ENCODE results near the gene ASZ1.

The ASZ1 gene

DNA sequence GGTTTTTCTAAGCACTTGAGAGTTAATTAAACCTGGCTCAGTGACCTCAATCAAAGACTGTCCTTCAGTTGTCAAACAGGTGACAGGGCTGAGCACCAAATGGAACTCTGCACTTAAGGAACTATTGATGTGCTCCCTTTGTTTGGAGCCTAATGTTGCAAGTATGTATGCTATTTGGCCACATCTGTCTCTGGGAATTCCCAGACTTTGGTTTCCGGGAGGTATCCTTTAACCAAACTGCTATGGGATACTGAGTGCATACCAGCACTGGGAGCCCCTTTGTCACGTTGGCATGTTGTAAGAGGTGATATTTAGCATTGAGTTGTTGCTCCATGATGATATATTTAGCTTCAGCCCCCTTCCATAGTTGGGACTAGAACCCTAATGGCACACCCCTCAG, 25.2 kb downstream of the ASZ1 start:
- no peak for DNase-seq (ENCODE audit: extremely low read depth in 1 of 2, low read depth in 1 of 2)

DNA sequence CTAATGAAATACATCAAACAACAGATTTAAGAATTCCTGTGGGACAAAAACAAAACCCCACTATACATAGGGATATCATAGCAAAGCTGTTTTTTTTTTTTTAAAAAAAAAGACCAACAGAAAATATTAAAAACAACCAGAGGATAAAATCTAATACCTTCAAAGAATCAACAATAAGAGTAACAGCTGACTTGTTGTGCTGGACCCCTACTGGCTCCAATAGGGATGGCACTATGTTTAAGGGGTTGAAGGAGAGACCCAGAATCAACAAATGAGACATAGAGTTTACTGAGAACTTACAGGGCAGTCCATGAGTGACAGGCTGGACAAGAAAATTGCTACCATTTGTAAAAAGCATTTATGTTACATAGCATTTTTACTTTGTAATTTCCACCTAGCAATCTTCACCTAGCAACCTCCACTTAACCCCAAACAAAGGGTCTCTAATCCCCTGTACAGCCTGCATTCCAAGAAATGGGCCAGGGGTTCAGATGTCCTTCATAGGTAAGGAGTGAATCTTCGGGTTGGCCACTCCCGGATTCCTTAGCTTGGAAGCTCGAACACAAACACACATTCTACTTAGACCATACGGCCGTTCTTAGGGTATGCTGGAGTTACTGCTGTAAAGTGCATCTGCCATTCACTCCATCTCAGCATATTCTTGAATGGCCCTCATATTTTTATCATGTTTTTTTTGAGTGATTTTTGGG, 25.8 kb downstream of the ASZ1 start:
- DNase-seq (ENCODE audit: extremely low read depth in 1 of 2, low read depth in 1 of 2): no peak

DNA sequence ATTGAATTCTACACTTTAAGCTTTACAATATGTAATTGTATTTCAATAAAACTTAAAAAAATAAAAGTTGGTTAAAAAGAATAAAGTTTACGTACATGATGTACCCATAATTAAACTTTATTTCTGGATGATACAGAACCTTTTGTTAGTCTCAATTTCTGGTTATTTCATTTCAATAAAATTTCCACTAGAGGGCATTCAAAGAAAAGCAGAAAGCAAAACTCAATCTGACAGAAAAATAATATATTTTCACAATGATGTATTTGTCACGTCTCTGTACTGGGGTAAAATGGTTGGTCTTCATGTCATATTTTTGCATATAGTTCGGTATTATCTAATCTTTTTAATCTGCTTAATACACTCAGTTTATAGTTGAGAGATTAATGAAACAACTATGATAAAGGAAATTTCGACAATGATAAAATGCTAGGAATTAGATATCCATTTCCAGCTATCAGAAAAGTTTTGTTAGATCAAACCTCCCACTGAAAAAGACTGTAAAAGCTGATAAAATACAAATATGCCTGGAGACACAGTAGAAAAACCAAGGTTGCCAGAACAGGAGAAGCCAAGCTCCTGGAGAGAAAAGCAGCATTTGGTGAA, 27.4 kb downstream of the ASZ1 start:
- DNase-seq (ENCODE audit: extremely low read depth in 1 of 2, low read depth in 1 of 2): no peak

DNA sequence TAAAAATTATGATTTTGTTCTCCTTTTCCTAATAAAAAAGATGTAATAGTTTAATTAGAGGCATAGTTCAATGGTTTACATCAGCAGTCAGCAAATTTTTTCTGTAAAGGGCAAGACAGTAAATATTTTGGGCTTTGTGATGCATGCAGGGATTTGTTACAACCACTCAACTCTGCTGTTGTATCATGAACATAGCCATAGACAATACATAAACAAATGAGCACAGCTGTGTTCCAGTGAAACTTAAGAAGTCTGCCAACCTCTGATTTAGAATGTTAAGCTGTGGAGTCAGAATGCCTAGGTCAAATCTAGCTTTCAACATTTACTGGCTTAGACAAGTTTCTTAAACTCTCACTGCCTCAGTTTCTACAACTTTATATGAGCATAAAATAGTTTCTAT, 31.6 kb downstream of the ASZ1 start:
- no peak for DNase-seq (ENCODE audit: extremely low read depth in 1 of 2, low read depth in 1 of 2)

DNA sequence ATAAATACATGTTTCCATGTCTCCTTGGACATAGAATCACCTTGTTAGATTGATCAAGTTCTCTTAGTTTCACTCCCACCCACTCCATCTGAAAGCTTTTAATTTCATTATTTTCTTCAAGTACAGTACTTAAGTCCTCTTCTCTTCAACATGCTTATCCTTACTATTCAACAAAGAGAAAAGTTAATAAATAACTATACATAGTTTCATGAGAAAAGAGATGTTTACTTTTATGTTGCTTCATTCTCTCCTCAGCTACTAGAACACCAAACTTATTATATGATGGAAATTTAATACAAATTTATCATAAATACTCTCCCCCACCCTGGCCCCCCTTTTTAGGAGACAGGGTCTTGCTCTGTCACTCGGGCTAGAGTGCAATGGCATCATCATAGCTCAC, 33.5 kb downstream of the ASZ1 start:
- no peak for DNase-seq (ENCODE audit: extremely low read depth in 1 of 2, low read depth in 1 of 2)

DNA sequence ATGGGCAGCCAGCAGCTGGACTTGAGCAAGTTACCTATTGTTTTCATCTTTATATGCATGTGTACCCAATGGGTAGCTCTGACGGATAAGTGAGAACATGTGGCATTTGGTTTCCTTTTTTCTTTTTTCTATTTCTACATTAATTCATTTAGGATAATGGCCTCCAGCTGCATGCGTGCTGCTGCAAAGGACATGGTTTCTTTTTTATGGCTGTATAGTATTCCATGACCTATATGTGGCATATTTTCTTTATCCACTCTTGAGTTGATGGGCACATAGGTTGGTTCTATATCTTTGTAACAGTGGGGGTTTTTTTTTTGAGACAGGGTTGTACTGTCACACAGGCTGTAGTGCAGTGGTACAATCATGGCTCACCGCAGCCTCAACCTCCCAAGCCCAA, 37.4 kb downstream of the ASZ1 start:
- no peak for DNase-seq (ENCODE audit: extremely low read depth in 1 of 2, low read depth in 1 of 2)

DNA sequence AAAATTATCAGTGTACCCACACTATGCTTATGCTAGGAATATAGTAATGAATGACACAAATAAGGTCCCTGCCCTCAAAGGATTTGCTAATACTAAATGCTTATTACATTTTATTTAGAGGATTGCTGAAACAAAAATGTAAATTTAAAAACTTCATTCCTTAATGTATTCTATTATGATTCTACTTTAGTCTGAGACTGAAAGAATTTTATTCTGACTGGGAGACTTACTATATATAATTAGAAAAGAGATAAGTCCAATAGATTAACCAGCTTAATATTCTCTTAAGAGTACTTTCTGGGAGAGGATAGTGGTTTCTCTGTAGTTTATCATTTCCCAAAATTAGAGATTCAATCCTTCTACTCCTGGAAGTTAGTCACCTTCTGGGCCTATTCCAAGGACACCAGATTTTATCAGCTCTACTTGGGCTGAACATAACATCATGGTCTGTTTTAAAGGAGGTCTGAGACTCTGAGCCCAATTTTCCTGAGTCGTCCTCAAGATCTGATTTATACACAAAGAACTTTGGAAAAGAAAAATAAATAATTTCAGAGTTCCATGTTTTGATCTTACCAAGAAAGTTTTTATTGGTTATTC, 41.1 kb downstream of the ASZ1 start:
- no peak for DNase-seq (ENCODE audit: extremely low read depth in 1 of 2, low read depth in 1 of 2)

DNA sequence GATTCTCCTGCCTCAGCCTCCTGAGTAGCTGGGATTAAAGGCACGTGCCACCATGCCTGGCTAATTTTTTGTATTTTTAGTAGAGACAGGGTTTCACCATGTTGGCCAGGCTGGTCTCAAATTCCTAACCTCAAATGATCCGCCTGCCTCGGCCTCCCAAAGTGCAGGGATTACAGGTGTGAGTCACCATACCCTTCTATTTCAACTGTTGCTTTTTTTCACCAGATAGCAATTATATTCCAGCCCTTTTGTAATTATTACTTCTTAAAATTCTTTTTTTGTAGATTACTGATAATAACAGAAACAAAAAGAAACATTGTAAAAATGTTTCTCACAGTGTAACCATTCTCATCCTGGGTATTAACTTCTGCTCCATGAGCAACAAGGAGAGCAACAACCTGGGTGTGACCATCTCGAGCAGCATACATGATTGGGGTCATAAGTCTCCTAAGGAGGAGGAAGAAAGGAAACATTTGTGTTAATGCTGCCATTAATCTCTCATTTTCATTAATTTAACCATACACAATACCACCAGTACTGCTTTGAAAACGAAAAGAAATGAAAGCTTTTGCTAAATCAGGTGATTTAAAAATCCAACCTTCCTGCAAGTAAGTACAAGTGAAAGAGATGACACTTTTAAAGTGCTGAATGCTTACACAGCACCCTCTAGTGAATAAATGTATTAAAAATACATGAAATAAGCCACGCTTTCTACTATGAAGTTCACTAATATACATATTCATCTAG, 41.8 kb downstream of the ASZ1 start:
- DNase-seq (ENCODE audit: extremely low read depth in 1 of 2, low read depth in 1 of 2): no peak

DNA sequence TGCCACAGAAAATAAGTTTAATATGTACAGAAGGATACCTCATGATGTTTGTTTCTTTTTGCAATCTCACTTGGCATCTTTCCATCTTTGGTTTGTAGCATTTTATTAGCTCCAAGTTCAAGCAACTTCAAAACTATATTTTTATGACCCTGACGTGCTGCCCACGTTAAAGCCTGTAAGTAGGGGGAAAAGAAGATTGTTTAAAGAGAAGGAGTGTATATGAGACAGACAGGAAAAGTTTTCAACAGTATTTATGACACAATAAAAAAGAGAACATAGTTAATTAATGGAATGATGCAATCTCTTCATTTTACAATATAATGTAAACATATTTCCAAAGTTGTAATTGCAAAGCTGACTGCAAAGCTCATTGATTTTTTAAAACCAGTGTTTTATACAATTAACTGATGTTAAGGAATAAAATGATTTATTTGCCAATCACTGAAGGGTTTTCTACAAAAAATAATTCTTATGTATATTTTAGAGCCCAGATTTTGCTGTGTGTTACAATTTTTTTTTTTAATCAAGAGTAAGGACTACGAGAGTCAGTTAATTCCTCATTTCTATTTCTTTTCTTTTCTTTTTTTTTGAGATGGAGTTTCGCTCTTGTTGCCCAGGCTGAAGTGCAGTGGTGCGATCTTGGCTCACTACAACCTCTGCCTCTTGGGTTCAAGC, 42.5 kb downstream of the ASZ1 start:
- DNase-seq (ENCODE audit: extremely low read depth in 1 of 2, low read depth in 1 of 2): no peak

DNA sequence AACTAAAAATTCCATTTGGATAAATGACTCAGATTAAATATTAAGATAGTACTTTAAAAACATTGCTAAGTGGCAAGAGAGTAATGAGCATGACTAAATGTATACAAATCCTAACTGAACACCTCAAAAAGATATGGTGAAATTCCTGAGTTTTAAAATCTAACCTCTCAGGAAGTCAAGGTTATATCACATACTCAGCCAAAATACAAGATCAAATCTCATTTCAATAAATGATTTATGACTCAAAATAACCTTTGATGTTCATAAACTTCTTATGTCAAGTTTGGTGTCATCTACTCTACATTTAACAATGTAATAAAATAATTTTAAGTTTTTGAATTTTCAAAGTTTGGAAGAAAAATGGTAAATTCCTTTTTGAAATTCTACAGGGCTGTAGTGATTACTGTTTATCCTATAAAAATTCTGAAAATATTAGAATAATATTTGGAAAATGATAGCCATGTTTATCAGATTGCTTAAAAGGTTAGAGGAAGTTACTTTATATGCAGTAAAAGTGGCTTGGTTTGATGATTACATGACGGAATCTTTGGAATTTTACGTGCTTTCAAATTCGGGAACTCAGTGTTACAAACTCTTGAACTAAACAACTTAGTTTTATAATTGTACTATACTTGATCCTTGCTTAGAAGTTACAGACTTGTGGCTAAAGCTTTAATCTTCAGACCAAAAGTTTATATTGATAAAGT, 43.7 kb downstream of the ASZ1 start:
- no peak for DNase-seq (ENCODE audit: extremely low read depth in 1 of 2, low read depth in 1 of 2)

DNA sequence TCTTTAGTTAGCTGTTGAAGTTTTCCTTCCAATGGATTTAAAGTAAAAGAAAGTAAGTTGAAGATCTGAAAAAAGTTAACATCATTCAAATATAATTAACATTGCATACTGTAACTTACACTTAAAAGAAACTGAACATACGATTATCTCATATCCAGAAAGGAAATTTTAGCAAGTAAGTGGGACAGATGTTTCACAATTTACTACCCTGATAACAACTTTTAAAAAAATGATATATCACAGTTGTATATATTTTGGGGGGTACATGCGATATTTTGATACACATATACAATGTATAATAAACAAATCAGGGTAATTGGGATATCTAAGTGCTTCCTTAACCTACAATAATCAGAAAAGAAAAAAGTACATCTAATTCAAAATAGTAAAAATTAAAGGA, 44.2 kb downstream of the ASZ1 start:
- DNase-seq (ENCODE audit: extremely low read depth in 1 of 2, low read depth in 1 of 2): no peak

DNA sequence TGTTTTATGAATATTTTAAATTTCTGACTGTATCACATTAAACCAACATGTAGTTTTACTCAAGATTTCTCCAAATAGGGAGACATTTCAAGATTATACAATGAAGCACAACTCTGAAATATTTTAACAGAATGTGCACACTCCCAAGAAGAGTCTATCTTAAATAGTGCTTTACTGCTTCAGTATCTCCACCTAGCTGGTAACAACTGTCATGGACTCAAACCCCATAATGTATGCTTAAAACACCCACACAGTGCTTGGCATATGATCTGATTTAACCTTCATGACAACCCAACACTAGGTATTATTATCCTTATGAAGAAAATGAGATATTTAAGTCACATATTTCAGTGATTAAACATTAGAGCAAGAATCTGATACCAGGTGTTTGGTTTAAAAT, 45.9 kb downstream of the ASZ1 start:
- no peak for DNase-seq (ENCODE audit: extremely low read depth in 1 of 2, low read depth in 1 of 2)

DNA sequence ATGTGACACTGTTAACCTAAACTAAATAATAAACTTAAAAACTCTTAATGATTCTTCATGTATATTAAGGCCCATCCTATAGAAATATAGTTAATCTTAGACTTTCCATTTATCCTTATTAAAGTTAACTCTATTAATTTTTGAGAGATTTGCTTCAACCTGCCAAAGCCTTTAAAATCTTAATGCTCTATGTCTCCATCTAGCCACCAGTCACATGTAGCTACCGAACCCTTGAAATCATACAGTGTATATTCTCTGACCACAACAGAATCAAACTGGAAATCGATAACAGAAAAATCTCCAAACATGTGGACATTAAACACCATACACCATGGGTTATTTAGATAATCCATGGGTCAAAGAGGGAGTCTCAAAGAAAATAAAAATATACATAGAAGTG, 51.9 kb downstream of the ASZ1 start:
- DNase-seq (ENCODE audit: extremely low read depth in 1 of 2, low read depth in 1 of 2): no peak

DNA sequence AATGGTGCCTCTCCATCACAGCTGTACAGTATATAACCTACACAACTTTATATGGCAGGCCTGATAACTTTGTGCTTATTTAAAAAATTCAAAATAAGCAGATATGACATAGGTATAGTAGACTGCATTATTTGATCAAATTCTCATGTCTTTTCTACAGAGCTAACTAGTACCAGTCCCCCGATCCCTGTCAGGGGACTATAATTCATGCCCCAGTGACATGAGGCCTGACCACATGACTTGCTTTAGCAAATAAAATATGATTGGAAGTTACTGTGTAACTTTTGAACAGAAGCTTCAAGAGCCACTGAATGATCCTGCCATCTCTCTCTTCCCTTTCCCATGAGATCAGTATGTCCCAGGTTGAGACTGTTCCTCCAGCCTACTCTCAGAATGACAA, 55.2 kb downstream of the ASZ1 start:
- DNase-seq (ENCODE audit: extremely low read depth in 1 of 2, low read depth in 1 of 2): no peak

DNA sequence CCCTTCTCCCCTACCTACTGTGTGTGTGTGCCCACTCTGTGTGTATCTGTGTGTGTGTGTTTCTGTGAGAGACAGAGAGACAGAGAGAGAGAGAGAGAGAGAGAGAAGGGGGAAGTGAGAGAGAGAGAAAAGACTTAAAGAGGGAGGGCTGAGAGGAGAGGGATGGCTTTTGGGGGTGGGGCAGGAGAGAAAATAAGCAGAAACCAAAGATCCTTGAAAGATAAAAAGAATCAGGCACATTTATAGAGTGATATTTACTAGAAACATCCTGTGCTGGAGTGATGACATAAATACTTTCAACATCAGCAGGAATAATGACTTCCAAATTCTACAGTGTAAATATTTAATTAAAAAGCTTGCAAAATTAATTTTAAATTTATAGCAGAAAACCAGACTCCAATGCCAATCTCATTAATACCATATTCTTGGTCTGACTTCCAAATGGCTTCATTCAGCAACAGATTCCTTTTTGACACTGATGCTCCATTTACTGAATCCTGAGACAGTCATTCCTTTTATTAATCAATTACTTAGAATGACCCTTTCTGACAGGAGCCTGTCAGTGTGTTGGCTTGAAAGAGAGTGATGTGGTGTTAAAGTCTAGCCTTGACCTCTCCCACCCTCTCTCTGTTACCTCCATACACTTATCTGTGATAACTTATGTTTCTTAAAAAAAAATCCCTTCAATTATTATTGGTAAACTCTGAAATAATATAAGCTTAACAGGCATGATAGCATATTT, 62.8 kb downstream of the ASZ1 start:
- no peak for DNase-seq (ENCODE audit: extremely low read depth in 1 of 2, low read depth in 1 of 2)

DNA sequence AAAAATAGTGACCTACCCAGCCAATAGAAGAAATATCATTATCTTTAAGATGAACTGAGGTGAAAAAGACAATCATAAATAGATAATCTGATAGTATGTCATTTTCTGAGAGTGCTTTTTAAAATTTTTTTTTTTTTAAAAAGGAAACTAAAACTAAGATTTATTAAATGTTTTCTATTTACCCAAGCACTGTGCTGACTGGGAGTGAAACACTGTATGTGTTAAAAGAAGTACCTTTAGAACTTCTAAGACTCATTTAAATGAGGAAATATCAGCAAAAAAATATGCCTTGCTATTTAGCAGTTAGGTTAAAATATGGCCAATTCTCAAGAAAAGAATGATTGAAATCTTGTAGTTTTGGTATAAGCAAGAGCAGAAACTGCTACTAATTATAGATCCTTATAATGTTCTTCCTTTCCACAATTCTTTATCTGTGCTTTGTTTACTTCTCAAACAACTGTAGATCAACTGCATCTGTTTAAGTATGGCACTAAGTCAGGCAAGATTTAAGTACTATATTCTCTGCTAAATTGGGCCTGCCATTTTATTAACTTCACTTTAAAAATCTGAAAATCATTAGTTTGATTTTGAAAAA, 64.9 kb downstream of the ASZ1 start:
- no peak for DNase-seq (ENCODE audit: extremely low read depth in 1 of 2, low read depth in 1 of 2)

DNA sequence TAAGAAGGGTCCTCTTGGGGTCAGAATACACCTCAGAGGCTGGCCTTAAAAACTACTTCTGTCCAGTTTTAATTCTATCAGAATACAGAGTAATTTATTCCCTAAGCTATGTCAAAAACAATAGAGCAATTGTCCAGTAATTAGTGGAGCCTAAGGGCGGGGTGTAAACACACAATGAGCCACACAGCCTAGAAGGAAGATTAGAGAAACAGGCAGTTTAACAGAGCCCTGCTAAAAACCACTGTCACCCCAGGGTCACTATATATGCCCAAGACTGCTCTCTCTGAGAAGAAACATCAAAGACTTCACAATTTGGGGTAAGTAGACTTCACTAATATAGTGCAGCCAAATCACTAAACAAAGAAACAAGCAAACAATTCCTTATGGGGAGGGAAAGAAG, 77.3 kb downstream of the ASZ1 start:
- no peak for DNase-seq (ENCODE audit: extremely low read depth in 1 of 2, low read depth in 1 of 2)

DNA sequence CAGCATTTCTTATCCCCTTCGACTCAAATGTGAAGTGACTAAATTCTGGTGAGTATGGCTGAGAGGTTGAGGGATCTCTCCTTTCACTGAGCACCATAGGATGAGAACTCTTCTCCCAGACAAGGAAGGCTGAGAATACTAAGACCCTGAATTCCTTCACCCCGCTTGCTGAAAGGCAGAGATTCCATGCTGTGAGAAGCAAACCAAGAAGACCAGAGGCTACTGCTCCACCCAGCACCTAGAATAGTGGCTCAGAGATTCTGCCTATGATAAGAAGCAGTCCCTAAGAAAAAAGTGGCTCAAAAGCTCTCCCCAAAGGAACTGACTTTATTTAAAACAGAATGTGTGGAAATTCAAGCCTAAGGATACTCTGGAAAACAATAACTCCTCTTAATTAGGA, 77.7 kb downstream of the ASZ1 start:
- no peak for DNase-seq (ENCODE audit: extremely low read depth in 1 of 2, low read depth in 1 of 2)

DNA sequence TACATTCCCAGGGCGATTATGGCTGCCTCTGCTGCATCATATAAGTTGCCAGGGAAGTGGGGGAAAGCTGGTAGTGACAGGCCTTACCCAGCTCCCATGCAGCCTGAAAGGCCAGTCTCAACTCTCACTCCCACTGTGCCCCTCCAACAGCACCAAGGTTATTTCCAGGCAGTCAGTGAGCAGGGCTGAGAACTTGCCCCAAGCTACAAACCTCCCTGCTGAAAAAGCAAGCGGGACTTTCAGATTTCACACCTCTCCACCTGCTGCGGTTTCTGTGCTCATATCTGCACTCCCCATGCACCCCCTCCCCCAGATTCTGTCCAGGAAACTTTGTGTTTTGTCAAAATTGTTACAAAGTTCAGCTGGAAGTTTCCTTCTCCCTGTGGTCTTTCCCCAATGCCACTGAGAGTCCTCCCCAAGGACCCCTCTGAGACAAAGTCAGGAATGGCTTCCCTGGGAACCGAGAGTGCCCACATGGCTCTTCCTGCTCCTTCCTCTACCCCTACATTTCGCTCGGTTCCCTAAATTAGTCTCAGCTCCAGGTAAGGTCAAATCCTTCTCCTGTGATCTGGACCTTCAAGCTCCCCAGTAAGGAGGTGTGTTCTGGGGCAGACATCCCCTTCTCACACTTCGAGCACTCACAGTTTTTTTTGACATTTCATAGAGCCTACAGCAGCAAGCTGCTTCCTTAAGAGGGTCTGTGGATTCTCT, 79.2 kb downstream of the ASZ1 start:
- DNase-seq (ENCODE audit: extremely low read depth in 1 of 2, low read depth in 1 of 2): no peak

Data from stimulated activated CD8-positive, alpha-beta memory T cell treated with anti-CD3 and anti-CD28 coated beads, Interleukin-7, amount 100 ng/mL, for 48 hours (primary cell).